Measurements from ENCODE around the gene AHRR. TPM values are rescaled to one million over a fixed set of nuclear protein-coding genes. Genes with fewer than 3 reads are reported as not detected.

Gene AHRR
- total RNA-seq, 1 donor: 31.9 TPM

GRCh38 chr5:385321-385720 is 63.8 kb downstream of the AHRR start:
- TF ChIP-seq, protein P1, sequence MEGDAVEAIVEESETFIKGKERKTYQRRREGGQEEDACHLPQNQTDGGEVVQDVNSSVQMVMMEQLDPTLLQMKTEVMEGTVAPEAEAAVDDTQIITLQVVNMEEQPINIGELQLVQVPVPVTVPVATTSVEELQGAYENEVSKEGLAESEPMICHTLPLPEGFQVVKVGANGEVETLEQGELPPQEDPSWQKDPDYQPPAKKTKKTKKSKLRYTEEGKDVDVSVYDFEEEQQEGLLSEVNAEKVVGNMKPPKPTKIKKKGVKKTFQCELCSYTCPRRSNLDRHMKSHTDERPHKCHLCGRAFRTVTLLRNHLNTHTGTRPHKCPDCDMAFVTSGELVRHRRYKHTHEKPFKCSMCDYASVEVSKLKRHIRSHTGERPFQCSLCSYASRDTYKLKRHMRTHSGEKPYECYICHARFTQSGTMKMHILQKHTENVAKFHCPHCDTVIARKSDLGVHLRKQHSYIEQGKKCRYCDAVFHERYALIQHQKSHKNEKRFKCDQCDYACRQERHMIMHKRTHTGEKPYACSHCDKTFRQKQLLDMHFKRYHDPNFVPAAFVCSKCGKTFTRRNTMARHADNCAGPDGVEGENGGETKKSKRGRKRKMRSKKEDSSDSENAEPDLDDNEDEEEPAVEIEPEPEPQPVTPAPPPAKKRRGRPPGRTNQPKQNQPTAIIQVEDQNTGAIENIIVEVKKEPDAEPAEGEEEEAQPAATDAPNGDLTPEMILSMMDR (IDR thresholded peaks at IDR 0.05; ENCODE audit: insufficient read depth, low read length): no peak
- no peak for DNase-seq (ENCODE audit: low read depth)
- H3K4me3 ChIP-seq (ENCODE audit: low read depth, low read length): no peak overlapping the region

GRCh38 chr5:386432-387341 is 65.2 kb downstream of the AHRR start:
- H3K4me3 ChIP-seq (ENCODE audit: low read depth, low read length): no peak overlapping the region
- TF ChIP-seq, protein P1 (IDR thresholded peaks at IDR 0.05; ENCODE audit: insufficient read depth, low read length): no peak
- DNase-seq (ENCODE audit: low read depth): peak; percentile 45

DNA sequence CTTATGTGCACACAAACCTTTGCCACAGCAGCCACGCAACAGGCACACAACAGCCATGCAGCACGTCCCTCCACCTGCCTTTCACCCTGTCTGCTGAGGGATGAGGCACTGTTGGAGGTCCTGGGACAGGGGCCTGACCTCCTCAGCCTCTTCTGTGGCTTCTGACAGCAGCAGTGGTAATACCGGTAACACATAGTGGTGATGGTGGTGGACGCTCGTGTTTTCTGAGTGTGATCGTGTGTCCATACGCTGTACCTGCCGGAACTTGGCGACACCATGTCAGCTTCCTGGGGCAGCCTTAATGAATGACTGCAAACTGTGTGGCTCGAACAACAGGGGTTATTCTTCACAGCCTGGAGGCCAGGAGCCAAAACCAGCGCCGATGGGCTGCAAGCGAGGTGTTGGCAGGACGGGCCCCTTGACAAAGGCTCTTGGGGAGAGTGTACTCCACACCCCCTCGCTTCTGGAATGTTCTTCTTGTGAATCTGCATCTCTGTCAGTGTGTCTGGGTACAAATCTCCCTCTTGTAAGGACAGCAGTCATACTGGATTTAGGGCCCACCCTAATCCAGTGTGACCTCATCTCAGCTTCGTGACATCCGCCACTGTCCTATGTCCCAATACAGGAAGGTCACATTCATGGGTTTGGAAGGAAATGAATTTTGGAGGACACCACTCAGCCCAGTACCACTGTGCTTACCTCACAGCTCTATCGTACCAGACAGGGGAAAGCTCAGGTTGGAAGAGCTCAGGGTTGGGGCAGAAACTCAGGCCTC is 66.2 kb downstream of the AHRR start:
- no peak overlapping the region for H3K4me3 ChIP-seq (ENCODE audit: low read depth, low read length)
- no peak for DNase-seq (ENCODE audit: low read depth)
- TF ChIP-seq, protein P1 (IDR thresholded peaks at IDR 0.05; ENCODE audit: insufficient read depth, low read length): no peak

DNA sequence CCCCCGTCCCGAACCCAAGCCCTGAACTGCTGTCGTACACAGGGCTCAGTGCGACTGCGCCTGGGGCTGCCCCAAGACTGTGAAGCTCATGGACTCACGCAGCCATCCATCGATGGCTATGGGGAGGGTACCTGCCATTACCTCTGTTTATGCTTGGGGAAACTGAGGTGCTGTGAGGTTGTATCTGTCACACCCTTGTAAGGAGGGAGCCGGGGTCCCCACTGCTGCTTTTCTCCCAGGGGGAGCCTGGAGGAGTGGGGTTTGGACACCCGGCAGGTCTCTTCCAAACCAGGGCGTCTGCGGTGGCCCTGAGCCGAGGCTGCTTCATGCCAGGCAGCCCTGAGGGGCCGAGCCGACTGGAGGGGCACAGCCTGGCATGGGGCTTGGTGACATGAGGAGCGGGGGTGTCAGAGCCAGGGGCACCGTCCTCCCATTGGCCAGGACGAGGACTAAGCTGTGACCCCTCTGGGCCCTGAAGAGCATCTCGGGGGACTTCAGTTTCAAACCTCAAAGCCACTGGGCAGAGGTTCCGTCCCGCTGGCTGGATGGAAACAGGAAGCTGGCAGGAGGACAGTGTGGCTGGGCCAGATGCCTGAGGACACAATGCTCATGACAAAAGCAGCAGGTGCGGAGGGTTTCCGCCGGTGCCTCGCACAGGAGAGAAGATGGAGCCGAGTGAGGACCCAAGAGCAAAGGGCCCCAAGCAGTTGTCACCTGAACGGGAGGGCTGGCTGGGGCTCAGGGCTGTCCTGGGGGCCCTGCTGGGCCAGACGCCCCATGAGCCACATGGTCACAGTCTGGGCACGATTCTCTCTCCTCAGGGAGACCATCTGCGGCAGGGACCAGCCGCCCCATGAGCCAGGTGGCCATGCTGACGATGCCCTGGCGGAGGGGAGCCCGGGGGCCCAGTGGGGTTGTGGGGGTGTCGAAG is 67.0 kb downstream of the AHRR start:
- TF ChIP-seq, protein P1 (IDR thresholded peaks at IDR 0.05; ENCODE audit: insufficient read depth, low read length): no peak
- DNase-seq (ENCODE audit: low read depth): no peak

DNA sequence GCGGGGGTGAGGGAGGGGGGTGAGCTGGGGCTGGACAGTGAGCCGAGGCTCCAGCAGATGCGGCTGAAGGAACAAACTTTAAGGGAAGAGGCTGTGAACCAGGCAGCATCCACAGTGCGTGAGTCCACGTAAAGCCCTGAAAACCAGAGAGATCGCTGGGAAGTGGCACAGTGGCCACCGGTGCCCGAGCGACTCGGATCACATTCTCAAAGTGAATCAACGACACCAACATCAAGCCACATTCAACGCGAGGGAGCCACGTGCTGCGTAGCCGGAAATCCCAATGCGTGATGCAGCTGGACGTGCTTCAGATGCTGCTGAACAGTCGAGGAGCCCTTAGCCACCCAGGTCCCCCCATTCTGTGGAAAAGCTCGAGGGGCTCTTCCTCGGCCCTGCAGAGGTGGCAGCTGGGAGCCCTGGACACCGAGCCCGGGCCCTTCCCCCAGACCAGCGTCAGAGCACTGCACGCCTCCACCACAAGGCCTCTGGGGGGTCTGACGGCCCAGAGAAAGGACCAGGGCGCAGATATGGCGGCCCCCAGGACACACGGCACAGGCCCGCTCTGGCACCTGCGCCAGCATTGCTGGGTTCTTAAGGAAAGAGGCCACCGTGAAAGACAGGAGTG is 67.8 kb downstream of the AHRR start:
- DNase-seq (ENCODE audit: low read depth): no peak

More for the DNA sequence above, 67.0 kb downstream of the AHRR start:
- H3K4me3 ChIP-seq (ENCODE audit: low read depth, low read length): no peak overlapping the region

More for the DNA sequence above, 67.8 kb downstream of the AHRR start:
- no peak overlapping the region for H3K4me3 ChIP-seq (ENCODE audit: low read depth, low read length)
- TF ChIP-seq, protein P1 (IDR thresholded peaks at IDR 0.05; ENCODE audit: insufficient read depth, low read length): no peak

Data from fibroblast of the aortic adventitia (primary cell).